Ureter (tissue), 1 donor: ENCODE measurements around the gene NHSL2. TPM values are rescaled to one million over a fixed set of nuclear protein-coding genes. Genes with fewer than 3 reads are reported as not detected.

ENCODE experiments used
- DNase-seq: peaks from one replicate; pipeline ENCODE4 v3.0.0-alpha.2; 2020; ENCODE audit warnings: low spot score
- total RNA-seq: library from RNA; stranded (reverse); gene quantifications from one replicate; pipeline ENCODE4 v1.2.4, GENCODE V29; 2023
- donor health status: DM: yes; HTN: yes; CAD: no.

Gene NHSL2
- total RNA-seq, 1 donor from 2014 or later = 14.6 TPM

DNA sequence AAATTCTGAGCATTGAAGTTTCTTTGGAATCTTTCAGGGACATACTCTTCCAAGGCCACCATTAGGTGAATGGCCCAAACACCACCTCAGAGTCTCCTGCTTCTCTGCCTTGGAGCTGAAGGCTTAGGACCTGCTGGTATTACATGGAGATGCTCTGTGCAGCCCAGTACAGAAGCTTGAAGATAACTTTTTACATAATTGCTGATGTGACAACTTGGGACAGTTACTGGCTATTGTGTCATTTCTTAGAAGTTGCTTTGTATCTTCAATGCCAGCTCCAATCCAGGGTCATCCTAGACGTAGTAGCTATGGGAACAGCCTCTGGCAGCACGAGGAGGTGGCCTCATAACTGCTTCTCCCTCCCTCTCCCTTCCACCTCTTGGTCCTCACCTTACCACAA lies 160.6 kb downstream of the NHSL2 start:
- no peak for DNase-seq

- DNase-seq = no peak
Measured at GRCh38 chrX:72073633-72074032, 163.0 kb downstream of the NHSL2 start.

DNA sequence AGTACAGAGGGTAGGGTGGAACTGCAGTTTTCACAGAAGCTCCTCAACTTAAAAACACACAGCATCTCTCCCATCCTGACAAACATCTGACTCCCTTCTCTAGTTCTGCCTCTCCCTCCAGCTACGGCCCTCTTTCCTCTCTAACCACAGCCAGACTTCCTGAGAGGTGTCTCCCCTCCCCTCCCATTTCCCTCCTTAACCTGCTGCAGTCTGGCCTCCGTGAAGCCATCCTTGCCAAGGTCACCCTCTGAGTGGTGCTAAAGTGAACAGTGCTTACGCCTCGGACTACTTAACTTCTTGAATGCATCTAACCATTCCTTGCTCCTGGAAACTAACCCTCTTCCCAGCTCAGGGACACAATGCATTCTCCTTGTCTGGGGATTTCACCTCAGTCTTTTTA lies 167.8 kb downstream of the NHSL2 start:
- no peak for DNase-seq

DNA sequence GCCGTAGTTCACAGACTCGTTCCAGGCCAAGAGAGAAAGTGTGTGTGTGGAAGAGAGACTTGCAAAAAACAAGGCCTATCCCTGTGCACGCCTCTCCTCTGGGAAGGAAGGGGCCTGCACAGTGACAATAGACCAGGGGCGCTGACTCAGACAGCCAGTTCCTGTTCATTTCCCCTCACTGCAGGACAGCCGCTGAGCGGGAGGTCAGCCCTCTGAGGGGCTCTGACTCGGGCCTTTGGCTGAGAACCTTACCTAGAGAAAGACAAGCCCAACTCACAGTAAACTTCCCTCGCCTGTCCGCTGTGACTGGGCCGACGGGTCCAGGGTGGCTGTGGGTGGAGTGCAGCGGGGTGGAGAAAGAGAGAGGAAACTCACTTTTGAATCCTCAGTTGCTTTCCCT lies 169.0 kb downstream of the NHSL2 start:
- no peak for DNase-seq

DNA sequence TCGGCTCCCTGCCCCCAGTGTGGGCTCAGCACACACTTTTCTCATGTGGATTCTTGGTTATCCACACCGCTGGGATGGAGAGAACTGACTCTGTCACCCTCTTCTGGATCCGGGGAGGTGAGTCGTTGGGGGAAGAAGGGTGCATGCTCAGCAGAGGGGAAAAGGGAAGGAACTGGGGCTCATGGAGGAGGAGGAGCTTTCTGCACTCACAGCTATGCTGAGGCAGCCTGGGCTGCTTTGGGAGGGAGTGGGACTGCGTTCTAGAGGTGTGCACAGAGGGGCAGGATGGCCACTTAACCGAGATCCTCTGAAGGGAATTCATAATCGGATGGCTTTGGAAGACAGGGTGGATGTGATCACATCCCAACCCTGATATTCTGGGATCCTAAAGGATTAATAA lies 169.5 kb downstream of the NHSL2 start:
- DNase-seq = no peak

GRCh38 chrX:72080800-72081199 lies 170.2 kb downstream of the NHSL2 start:
- DNase-seq = no peak

- DNase-seq = no peak
Measured at GRCh38 chrX:72081605-72082320, 171.1 kb downstream of the NHSL2 start.

GRCh38 chrX:72083291-72083690 lies 172.6 kb downstream of the NHSL2 start:
- no peak for DNase-seq

DNA sequence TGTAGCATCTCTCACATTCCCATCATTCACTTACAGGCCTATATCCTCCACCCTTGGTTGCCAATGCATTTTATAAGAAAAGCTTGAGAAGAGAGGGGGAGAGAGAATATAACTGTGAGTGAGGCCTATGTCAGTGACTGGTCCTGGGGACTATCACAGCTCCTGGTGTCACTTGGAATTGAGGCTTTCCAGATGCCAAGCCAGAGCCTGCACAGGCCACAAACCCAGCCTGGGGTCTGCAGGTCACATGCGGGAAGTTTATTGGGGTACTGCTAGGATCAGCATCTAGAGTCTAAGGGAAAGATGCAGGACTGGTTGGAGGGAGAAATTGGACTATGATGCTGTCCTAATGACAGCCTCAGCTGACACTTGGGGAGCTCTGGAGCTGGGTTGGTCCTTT lies 173.5 kb downstream of the NHSL2 start:
- no peak for DNase-seq

GRCh38 chrX:72086995-72087394 lies 176.3 kb downstream of the NHSL2 start:
- no peak for DNase-seq

- DNase-seq = no peak
Measured at GRCh38 chrX:72088761-72089160, 178.1 kb downstream of the NHSL2 start.

DNA sequence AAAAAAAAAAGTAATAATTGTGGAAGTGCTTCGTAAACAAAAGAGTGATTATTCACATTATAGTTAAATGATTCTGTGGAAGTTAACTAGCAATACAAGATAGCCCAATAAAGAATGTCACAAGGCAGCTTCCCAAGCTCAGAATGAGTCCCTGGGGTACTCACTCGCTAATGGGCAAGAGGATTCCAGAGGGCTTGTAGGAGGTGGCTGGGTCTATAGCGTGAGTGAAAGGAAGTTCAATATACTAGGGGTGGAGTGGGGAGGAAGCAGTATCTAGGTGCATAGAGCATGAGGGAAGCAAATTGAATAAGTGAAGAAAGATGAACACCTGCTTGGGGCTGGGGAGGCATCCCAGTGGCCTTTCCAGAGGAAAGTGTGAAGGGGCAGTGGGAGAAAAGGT lies 178.6 kb downstream of the NHSL2 start:
- DNase-seq = no peak

- DNase-seq = no peak
Measured at GRCh38 chrX:72094894-72095293, 184.2 kb downstream of the NHSL2 start.

- no peak for DNase-seq
Measured at GRCh38 chrX:72095370-72095769, 184.7 kb downstream of the NHSL2 start.

GRCh38 chrX:72097098-72097497 lies 186.5 kb downstream of the NHSL2 start:
- no peak for DNase-seq

- DNase-seq = no peak
Measured at GRCh38 chrX:72100051-72100755, 189.6 kb downstream of the NHSL2 start.

- DNase-seq = no peak
Measured at GRCh38 chrX:72100824-72101351, 190.2 kb downstream of the NHSL2 start.

GRCh38 chrX:72101597-72102037 lies 191.0 kb downstream of the NHSL2 start:
- DNase-seq = no peak

GRCh38 chrX:72102126-72102525 lies 191.5 kb downstream of the NHSL2 start:
- no peak for DNase-seq

- DNase-seq = no peak
Measured at GRCh38 chrX:72102760-72103159, 192.1 kb downstream of the NHSL2 start.

- DNase-seq = no peak
Measured at GRCh38 chrX:72105436-72105835, 194.8 kb downstream of the NHSL2 start.

GRCh38 chrX:72107320-72107719 lies 196.7 kb downstream of the NHSL2 start:
- no peak for DNase-seq
